Lower leg skin (tissue), 4 donors: ENCODE data around the gene IL17RB. TPM values are rescaled to one million over a fixed set of nuclear protein-coding genes. Genes with fewer than 3 reads are reported as not detected.

Experiments
- DNase-seq, 2 donors: peaks; one replicate each; pipeline ENCODE4 v3.0.0-alpha.2; 2019; ENCODE audit warnings: low spot score in 2 of 2
- H3K4me3 ChIP-seq: fragments of 200-600 bp; sonication (generic); 2 replicates; pipeline ENCODE4 v1.5.1; 2017; ENCODE audit warnings: mild to moderate bottlenecking, low read depth; ENCODE audit not compliant: poor library complexity, severe bottlenecking
- POLR2A ChIP-seq, 2 donors: fragments of 450-650 bp; IDR thresholded peaks; one replicate each; pipeline ENCODE4 v1.6.1; 2016 to 2017; ENCODE audit warnings: antibody characterized with exemption in 2 of 2, mild to moderate bottlenecking in 1 of 2, moderate library complexity in 1 of 2
- WGBS, 2 donors: methylation state at CpG; one replicate each; pipeline ENCODE4 v1.1.5; 2018; 5-methylcytosine and 5-hydroxymethylcytosine counted together
- intact Hi-C: fragments of 100-400 bp; cut with DNase I; formaldehyde crosslinking; loops from one replicate; pipeline ENCODE4 v1.15.0; 2023; ENCODE audit warnings: low total_unique reads
- total RNA-seq, 4 donors: library from RNA; depleted of rRNA; stranded (reverse); fragments of >200 nt; gene quantifications; one replicate each; pipeline ENCODE4 v1.1.0, GENCODE V29; 2016
- TF ChIP-seq, protein P1 (sequence below), 3 donors: fragments of 450-650 bp; IDR thresholded peaks; one replicate each; pipeline ENCODE4 v1.5.1; 2016; ENCODE audit warnings: antibody characterized with exemption in 3 of 3, mild to moderate bottlenecking in 3 of 3, moderate library complexity in 2 of 3

Gene IL17RB
- total RNA-seq, 4 donors from 2014 or later = 0.63 to 1.9 (median 0.81) TPM; not detected in 1

GRCh38 chr3:53891497-53892285 lies 45.3 kb downstream of the IL17RB start, which contains the start of gene SELENOK:
SELENOK (minus strand) TSS chr3:53891859.
- TF ChIP-seq POLR2A (IDR thresholded peaks at IDR 0.05) = peak in 1 of 2 donors; percentile 82
- TF ChIP-seq, protein P1, sequence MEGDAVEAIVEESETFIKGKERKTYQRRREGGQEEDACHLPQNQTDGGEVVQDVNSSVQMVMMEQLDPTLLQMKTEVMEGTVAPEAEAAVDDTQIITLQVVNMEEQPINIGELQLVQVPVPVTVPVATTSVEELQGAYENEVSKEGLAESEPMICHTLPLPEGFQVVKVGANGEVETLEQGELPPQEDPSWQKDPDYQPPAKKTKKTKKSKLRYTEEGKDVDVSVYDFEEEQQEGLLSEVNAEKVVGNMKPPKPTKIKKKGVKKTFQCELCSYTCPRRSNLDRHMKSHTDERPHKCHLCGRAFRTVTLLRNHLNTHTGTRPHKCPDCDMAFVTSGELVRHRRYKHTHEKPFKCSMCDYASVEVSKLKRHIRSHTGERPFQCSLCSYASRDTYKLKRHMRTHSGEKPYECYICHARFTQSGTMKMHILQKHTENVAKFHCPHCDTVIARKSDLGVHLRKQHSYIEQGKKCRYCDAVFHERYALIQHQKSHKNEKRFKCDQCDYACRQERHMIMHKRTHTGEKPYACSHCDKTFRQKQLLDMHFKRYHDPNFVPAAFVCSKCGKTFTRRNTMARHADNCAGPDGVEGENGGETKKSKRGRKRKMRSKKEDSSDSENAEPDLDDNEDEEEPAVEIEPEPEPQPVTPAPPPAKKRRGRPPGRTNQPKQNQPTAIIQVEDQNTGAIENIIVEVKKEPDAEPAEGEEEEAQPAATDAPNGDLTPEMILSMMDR (IDR thresholded peaks at IDR 0.05) = no peak

GRCh38 chr3:53892286-53892637 lies 45.9 kb downstream of the IL17RB start:
- WGBS, 2 donors = 45% methylated on average over 4 of the region's 4 CpGs
- TF ChIP-seq, protein P1 (IDR thresholded peaks at IDR 0.05) = no peak
- TF ChIP-seq POLR2A (IDR thresholded peaks at IDR 0.05) = no peak
- no peak for DNase-seq
- intact Hi-C loops = no loop called here
- H3K4me3 ChIP-seq = peak overlapping the region; percentile 11

More at GRCh38 chr3:53891497-53892285, 45.3 kb downstream of the IL17RB start, which contains the start of gene SELENOK:
- intact Hi-C loops = no loop called here
- peak within 1 kb of the TSS; percentile 86 for H3K4me3 ChIP-seq
- peak; percentile 99 to 100 for DNase-seq
- WGBS, 2 donors = 0% methylated on average over 45 to 46 of the region's 73 CpGs

- no peak overlapping the region for H3K4me3 ChIP-seq
- DNase-seq = no peak
- intact Hi-C loops = no loop called here
- 63 to 66% methylated on average over 2 of the region's 2 CpGs for WGBS, 2 donors
- TF ChIP-seq, protein P1 (IDR thresholded peaks at IDR 0.05) = no peak
- no peak for TF ChIP-seq POLR2A (IDR thresholded peaks at IDR 0.05)
Observed at GRCh38 chr3:53899750-53900149, 53.4 kb downstream of the IL17RB start.

DNA sequence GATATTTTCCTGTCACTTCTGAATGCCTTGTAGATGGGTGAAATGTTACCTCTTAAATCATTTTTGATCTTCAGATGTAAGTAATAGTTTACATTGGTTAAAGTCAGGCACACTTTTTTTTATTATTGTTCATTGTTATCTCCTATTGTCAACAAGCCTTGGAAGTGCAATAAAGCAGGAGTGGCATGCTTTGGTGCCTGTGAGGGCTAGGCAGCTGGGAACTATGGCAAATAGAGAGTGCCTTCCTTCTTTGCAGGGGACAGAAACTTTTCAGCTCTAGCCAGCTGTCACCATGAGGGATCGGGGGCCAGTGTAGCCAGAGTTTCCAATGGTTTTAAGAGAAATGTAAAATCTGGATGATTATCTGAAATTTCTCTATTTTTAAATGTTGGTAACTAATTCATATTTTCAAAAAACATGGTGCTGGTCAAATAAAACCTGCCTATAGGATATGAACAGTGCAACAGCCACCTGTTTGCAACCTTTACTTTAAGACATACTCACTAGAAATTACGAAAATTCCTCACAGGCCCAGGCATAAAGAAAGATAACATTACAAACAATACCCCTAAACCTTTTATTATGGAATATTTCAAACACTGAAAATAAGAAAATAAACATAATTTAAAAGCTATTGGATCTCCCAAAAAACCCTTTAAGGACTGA lies 54.4 kb downstream of the IL17RB start:
- intact Hi-C loops = no loop called here
- no peak for DNase-seq
- 87 to 88% methylated on average over 2 of the region's 2 CpGs for WGBS, 2 donors

DNA sequence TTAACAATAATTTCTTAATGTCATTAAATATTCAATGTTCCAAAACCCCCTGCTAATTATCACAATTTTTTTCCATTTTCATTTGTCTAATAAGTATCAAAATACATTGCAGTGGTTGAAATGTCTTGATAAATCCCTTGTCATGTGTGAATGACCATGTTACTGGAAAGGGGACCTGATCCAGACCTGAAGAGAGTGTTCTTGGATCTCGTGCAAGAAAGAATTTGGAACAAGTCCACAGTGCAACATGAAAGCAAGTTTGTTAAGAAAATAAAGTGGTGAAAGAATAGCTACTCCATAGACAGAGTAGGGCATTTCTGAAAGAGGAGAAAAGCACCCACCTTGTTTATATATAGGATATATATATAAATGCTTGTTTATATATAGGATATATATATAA lies 55.7 kb downstream of the IL17RB start:
- no peak for DNase-seq
- H3K4me3 ChIP-seq = no peak overlapping the region
- intact Hi-C loops = no loop called here
- WGBS, 2 donors = 22 to 28% methylated on average over 1 of the region's 1 CpG
- TF ChIP-seq POLR2A (IDR thresholded peaks at IDR 0.05) = no peak
- TF ChIP-seq, protein P1 (IDR thresholded peaks at IDR 0.05) = no peak

More for the DNA sequence above, 54.4 kb downstream of the IL17RB start:
- TF ChIP-seq, protein P1 (IDR thresholded peaks at IDR 0.05) = no peak
- TF ChIP-seq POLR2A (IDR thresholded peaks at IDR 0.05) = no peak
- H3K4me3 ChIP-seq = no peak overlapping the region
